ENCODE results near the gene GNB5. TPM values are rescaled to one million over a fixed set of nuclear protein-coding genes. Genes with fewer than 3 reads are reported as not detected.

The GNB5 gene
- total and polyA plus RNA-seq, 2 of the 13 experiments (the other 11 are each of a cell fraction or from before 2014, with no cell fraction given): 13.7 to 14.4 TPM

DNA sequence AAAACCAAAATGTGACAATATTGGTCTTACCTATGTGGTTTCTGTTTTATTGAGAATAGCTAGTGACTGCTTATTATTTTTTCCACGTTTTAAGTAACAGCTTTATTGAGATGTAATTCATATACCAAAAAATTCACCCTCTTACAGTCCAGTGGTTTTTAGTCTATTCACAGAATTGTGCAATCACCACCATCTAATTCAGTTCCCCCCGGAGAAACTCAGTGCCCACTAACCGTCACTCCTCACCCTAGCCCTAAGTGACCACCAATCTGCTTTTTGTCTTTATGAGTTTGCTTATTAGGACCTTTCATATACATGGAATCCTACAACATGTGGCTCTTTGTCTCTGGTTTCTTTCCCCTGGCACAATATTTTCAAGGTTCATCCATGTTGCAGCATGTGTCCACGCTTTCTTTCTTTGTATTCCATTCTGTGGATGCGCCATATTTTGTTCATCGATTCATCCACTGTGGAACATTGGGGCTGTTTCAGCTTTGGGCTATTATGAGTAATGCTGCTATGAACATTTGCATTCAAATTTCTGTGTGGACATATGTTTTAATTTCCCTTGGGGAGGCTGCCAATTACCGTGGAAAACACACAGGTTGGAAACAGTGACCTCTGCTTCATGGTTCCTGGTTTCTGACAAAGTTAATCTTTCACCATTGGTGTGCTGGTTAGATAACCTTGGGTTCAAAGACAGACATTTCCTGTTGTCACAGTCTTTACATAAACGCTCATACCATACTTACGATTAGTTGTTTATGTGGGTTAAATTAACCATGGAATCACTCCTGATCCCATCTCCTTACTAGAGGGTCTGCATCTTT lies 75.4 kb downstream of the GNB5 start (continued):
- TF ChIP-seq ZNF343 (CRISPR knock-in tag; IDR thresholded peaks at IDR 0.05): no peak
- TF ChIP-seq ZNF790 (CRISPR knock-in tag; IDR thresholded peaks at IDR 0.05; ENCODE audit: borderline replicate concordance): no peak
- TF ChIP-seq RFXAP (CRISPR knock-in tag; IDR thresholded peaks at IDR 0.05; ENCODE audit: borderline replicate concordance): no peak
- TF ChIP-seq, protein P1, sequence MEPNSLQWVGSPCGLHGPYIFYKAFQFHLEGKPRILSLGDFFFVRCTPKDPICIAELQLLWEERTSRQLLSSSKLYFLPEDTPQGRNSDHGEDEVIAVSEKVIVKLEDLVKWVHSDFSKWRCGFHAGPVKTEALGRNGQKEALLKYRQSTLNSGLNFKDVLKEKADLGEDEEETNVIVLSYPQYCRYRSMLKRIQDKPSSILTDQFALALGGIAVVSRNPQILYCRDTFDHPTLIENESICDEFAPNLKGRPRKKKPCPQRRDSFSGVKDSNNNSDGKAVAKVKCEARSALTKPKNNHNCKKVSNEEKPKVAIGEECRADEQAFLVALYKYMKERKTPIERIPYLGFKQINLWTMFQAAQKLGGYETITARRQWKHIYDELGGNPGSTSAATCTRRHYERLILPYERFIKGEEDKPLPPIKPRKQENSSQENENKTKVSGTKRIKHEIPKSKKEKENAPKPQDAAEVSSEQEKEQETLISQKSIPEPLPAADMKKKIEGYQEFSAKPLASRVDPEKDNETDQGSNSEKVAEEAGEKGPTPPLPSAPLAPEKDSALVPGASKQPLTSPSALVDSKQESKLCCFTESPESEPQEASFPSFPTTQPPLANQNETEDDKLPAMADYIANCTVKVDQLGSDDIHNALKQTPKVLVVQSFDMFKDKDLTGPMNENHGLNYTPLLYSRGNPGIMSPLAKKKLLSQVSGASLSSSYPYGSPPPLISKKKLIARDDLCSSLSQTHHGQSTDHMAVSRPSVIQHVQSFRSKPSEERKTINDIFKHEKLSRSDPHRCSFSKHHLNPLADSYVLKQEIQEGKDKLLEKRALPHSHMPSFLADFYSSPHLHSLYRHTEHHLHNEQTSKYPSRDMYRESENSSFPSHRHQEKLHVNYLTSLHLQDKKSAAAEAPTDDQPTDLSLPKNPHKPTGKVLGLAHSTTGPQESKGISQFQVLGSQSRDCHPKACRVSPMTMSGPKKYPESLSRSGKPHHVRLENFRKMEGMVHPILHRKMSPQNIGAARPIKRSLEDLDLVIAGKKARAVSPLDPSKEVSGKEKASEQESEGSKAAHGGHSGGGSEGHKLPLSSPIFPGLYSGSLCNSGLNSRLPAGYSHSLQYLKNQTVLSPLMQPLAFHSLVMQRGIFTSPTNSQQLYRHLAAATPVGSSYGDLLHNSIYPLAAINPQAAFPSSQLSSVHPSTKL (CRISPR knock-in tag; IDR thresholded peaks at IDR 0.05): peak; percentile 82

DNA sequence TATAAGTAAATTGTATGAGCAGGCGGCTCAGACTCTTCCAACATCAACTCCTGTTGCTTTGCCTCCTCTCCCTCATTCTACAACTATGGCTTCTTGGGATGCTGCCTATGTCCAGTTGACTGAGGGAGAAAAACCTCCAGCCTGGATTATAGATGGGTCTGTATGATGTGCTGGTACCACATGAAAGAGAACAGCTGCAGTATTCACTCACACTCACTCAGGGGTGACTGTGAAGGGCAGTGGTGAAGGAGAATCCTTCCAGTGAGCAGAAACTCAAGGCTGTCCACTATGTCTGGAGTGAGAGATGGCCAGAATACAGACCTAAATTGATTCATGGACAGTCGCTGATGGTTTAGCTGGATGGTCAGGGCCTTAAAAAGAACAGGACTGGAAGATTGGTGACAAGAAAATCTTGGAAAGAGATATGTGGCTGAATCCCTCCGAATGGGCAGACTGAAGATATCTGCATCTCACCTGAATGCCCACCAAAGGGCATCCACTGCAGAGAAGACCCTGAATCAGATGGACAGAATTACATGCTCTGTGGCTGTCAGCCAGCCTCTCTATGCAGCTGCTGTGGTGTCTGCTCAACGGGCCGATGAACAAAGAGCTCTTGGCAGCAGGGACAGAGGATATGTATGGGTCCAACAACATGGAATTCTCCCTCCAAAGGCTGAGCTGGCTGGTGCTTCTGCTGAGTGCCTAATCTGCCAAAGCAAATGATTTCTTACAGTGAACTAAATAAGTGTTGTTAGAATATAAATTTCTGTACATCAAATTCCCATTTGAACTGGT lies 76.7 kb downstream of the GNB5 start:
- TF ChIP-seq TP53 (CRISPR knock-in tag; conservative IDR thresholded peaks at IDR 0.05) (0 out of 2 replicates have a peak, but pooled peaks have one; percentile 31), ZNF772 (CRISPR knock-in tag; IDR thresholded peaks at IDR 0.05) (no peak), DR1 (CRISPR knock-in tag; IDR thresholded peaks at IDR 0.05) (no peak)
- intact Hi-C loops (cut with micrococcal nuclease; ENCODE audit: unreplicated experiment): no loop called here
- POLR2A ChIA-PET: interaction anchor here (1.0 to 1.3 kb wide), 3 partner anchors 11 to 65 kb away, joined by 3 to 5 read pairs (median 4); no protein-coding TSS in a partner anchor
- Histone ChIP-seq H3K9me3 (ENCODE audit: low read length) (no peaks in the 10 kb centered on the region), H3K9ac (ENCODE audit: insufficient read depth, low read depth, low read length) (no peak overlapping the region; the same call in 1 of the 2 replicates), H3K4me3 (replicated peaks in 1 of 3; ENCODE audit: insufficient read depth in 1 of 3, low read depth in 2 of 3, low read length in 3 of 3) (no peak overlapping the region), H2AFZ (ENCODE audit: low read length) (no peak overlapping the region), H3K4me1 (ENCODE audit: insufficient read depth, low read length) (peaks cover 58% of the 10 kb centered on the region), H3K4me2 (ENCODE audit: low read depth, low read length) (no peak overlapping the region), H3K36me3 (replicated peaks in 1 of 2; ENCODE audit: control insufficient read depth in 1 of 2, insufficient read depth in 2 of 2, low read length in 2 of 2) (no peaks in the 10 kb centered on the region), H4K20me1 (ENCODE audit: insufficient read depth, low read length) (no peaks in the 10 kb centered on the region), H3K79me2 (ENCODE audit: insufficient read depth, low read length) (no peaks in the 10 kb centered on the region), H3K27me3 (ENCODE audit: control insufficient read depth in 1 of 2, insufficient read depth in 2 of 2, low read length in 2 of 2) (no peaks in the 10 kb centered on the region), H3K27ac (ENCODE audit: extremely low read length, insufficient read depth, low read length) (peak overlapping the region; percentile 23)
- WGBS (ENCODE audit: low lambda C conversion rate): 65% methylated on average over 5 of the region's 5 CpGs
- no peak for FAIRE-seq
- CTCF ChIA-PET (ENCODE audit: low intra/inter-chr PET ratio, low total read pairs): no interaction called here
- DNase-seq (ENCODE audit: low spot score): no peak
- in situ Hi-C loops (cut with HindIII; ENCODE audit: extremely low pct_ligation_motif_present, low pct_unique_long_range_greater_than_20kb): no loop called here
- no peak for ATAC-seq
- BruUV-seq (replicated peaks): no TSS peak

Measured in HepG2 (cell line).